Measurements from ENCODE around the gene MSN. TPM values are rescaled to one million over a fixed set of nuclear protein-coding genes. Genes with fewer than 3 reads are reported as not detected.

Gene MSN
- total RNA-seq, 1 experiment from 2014 or later = 119 TPM

- Histone ChIP-seq H3K4me2 (ENCODE audit: low read length) (no peak overlapping the region), H3K27ac (ENCODE audit: low read depth, low read length) (no peak overlapping the region), H3K9me2 (ENCODE audit: insufficient read depth) (no peaks in the 10 kb centered on the region), H3K9me3 (ENCODE audit: control insufficient read depth in 1 of 2, insufficient read depth in 1 of 2, low read depth in 1 of 2, low read length in 2 of 2) (no peaks in the 10 kb centered on the region), H3K4me1 (ENCODE audit: control insufficient read depth in 1 of 2, insufficient read depth in 2 of 2, low read length in 2 of 2) (peaks cover 0 to 15% of the 10 kb centered on the region in 2 experiments; a peak in 2 of 4 replicates), H3K4me3 (replicated peaks in 1 of 2; ENCODE audit: low read depth in 1 of 2, low read length in 2 of 2) (no peak overlapping the region), H3K27me3 (ENCODE audit: insufficient read depth, low read length) (no peaks in the 10 kb centered on the region), H4K20me1 (ENCODE audit: insufficient read depth) (no peaks in the 10 kb centered on the region), H2AFZ (ENCODE audit: low read depth, low read length, poor library complexity, severe bottlenecking) (no peak overlapping the region), H3K79me2 (ENCODE audit: insufficient read depth, low read length) (peaks cover 81% of the 10 kb centered on the region), H3K9ac (ENCODE audit: low read length) (no peak overlapping the region), H3K36me3 (ENCODE audit: control insufficient read depth in 1 of 2, insufficient read depth in 2 of 2, low read length in 2 of 2) (no peaks in the 10 kb centered on the region)
- no peak for TF ChIP-seq POLR2AphosphoS5 (IDR thresholded peaks at IDR 0.05; ENCODE audit: low read depth, low read length)
- no peak for TF ChIP-seq EZH2phosphoT487 (IDR thresholded peaks at IDR 0.05; ENCODE audit: borderline replicate concordance)
- TF ChIP-seq FOSL1 (IDR thresholded peaks at IDR 0.05; ENCODE audit: low read depth) = no peak
- no peak for TF ChIP-seq CTCF (IDR thresholded peaks at IDR 0.05 in 2 of 3, conservative IDR thresholded peaks at IDR 0.05 in 1 of 3; ENCODE audit: borderline replicate concordance in 1 of 3, insufficient read depth in 1 of 3, low read depth in 2 of 3, low read length in 2 of 3)
- no peak for TF ChIP-seq ZBTB33 (IDR thresholded peaks at IDR 0.05; ENCODE audit: extremely low read depth, insufficient replicate concordance, low read length)
- no peak for TF ChIP-seq CBX3 (IDR thresholded peaks at IDR 0.05; ENCODE audit: low read depth)
- no peak for TF ChIP-seq RAD21 (IDR thresholded peaks at IDR 0.05; ENCODE audit: low read depth)
- TF ChIP-seq ZNF274 (IDR thresholded peaks at IDR 0.05; ENCODE audit: low read depth, low read length) = no peak
- TF ChIP-seq REST (IDR thresholded peaks at IDR 0.05; ENCODE audit: low read depth) = no peak
- no peak for TF ChIP-seq SIN3A (IDR thresholded peaks at IDR 0.05; ENCODE audit: low read depth)
- no peak for TF ChIP-seq EZH2 (IDR thresholded peaks at IDR 0.05)
- TF ChIP-seq JUND (IDR thresholded peaks at IDR 0.05) = no peak
- TF ChIP-seq CEBPB (IDR thresholded peaks at IDR 0.05; ENCODE audit: low read depth) = no peak
- POLR2A ChIA-PET = no interaction called here
- ATAC-seq (no peak), DNase-seq (ENCODE audit: low read depth, low spot score) (no peak)
- no TSS peak for BruUV-seq (replicated peaks)
- RAD21 ChIA-PET (ENCODE audit: low non-redundant PET in 1 of 2, low total read pairs in 2 of 2, uncharacterized antibody in 2 of 2, unreplicated experiment in 2 of 2) = no interaction called here
- intact Hi-C loops (cut with micrococcal nuclease) = no loop called here
- CTCF ChIA-PET = no interaction called here
These were observed 21.0 kb downstream of the MSN start for GRCh38 chrX:65688403-65688871.
